Prostate gland (tissue), 2 donors: ENCODE measurements around the gene PSORS1C1. TPM values are rescaled to one million over a fixed set of nuclear protein-coding genes. Genes with fewer than 3 reads are reported as not detected.
"Not testable (repeated sequence)": the region's sequence is repeated elsewhere in the genome, so short reads cannot be mapped to it uniquely, and the experiment has no call there.

Experiments used
- DNase-seq: peaks from one replicate; pipeline ENCODE4 v3.0.0-alpha.2; 2019; ENCODE audit warnings: low spot score
- H3K27ac ChIP-seq, 2 donors: fragments of 200-600 bp; sonication (generic); 2 replicates each; pipeline ENCODE4 v1.5.1; 2017 to 2019
- H3K27me3 ChIP-seq: fragments of 200-600 bp; sonication (generic); replicated peaks from 2 replicates; pipeline ENCODE4 v1.5.1; 2019; ENCODE audit not compliant: insufficient read depth
- H3K36me3 ChIP-seq, 2 donors: fragments of 200-600 bp; sonication (generic); 1 replicate in 1 of 2; 2 replicates in 1 of 2; pipeline versions ENCODE4 v1.5.1 to v1.8.1; 2017 to 2019
- H3K4me1 ChIP-seq: fragments of 200-600 bp; sonication (generic); replicated peaks from 2 replicates; pipeline ENCODE4 v1.5.1; 2019
- H3K4me3 ChIP-seq, 2 donors: fragments of 200-600 bp; sonication (generic); 2 replicates each; pipeline ENCODE4 v1.5.1; 2017 to 2019
- H3K9me3 ChIP-seq: fragments of 200-600 bp; sonication (generic); 2 replicates; pipeline ENCODE4 v1.5.1; 2017
- POLR2A ChIP-seq: fragments of 450-650 bp; IDR thresholded peaks from one replicate; pipeline ENCODE4 v1.6.1; 2016; ENCODE audit warnings: antibody characterized with exemption, mild to moderate bottlenecking
- POLR2AphosphoS5 ChIP-seq: sonication (generic); formaldehyde crosslinking; IDR thresholded peaks from one replicate; pipeline ENCODE4 v1.6.1; 2017; ENCODE audit warnings: antibody characterized with exemption
- WGBS: methylation state at CpG from one replicate; pipeline ENCODE4 v1.1.5; 2018; 5-methylcytosine and 5-hydroxymethylcytosine counted together
- intact Hi-C: fragments of 100-400 bp; cut with DNase I; formaldehyde crosslinking; loops from one replicate; pipeline ENCODE4 v1.14.2; 2022
- total RNA-seq, 2 donors: library from RNA; depleted of rRNA; stranded (reverse); fragments of >200 nt; gene quantifications; one replicate each; pipeline ENCODE4 v1.1.0, GENCODE V29; 2016
- TF ChIP-seq, protein P1 (sequence below), 4 experiments: fragments of 200-600 bp in 2 of 4; fragments of 450-650 bp in 2 of 4; sonication (generic) in 2 of 4; IDR thresholded peaks; 1 replicate in 3 of 4; 2 replicates in 1 of 4; pipeline ENCODE4 v1.5.1; 2016 to 2019; ENCODE audit warnings: antibody characterized with exemption in 4 of 4, mild to moderate bottlenecking in 2 of 4, moderate library complexity in 2 of 4

PSORS1C1 gene
- total RNA-seq, 2 donors from 2014 or later: 1.2 to 3.5 TPM

DNA sequence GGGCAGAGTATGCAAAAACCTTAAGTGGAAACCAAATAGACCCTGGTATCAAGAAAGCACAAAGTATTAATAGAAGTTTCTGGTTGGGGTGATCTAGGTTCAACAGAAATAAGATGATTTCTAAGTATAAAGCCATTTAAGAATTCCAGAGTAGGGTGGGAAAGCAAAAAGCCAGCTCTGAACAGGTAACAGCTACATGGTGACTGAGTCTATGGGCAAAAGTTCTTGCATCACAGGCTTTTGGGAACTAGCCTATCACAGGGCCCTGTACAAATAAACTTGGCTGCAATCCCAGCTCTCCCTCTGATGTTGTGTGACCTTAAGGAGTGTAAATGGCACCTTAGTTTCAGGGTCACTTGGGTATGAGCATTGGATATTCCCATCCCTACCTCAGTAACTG is 49.3 kb downstream of the PSORS1C1 start:
- TF ChIP-seq POLR2AphosphoS5 (no peak), POLR2A (no peak)
- TF ChIP-seq, protein P1, sequence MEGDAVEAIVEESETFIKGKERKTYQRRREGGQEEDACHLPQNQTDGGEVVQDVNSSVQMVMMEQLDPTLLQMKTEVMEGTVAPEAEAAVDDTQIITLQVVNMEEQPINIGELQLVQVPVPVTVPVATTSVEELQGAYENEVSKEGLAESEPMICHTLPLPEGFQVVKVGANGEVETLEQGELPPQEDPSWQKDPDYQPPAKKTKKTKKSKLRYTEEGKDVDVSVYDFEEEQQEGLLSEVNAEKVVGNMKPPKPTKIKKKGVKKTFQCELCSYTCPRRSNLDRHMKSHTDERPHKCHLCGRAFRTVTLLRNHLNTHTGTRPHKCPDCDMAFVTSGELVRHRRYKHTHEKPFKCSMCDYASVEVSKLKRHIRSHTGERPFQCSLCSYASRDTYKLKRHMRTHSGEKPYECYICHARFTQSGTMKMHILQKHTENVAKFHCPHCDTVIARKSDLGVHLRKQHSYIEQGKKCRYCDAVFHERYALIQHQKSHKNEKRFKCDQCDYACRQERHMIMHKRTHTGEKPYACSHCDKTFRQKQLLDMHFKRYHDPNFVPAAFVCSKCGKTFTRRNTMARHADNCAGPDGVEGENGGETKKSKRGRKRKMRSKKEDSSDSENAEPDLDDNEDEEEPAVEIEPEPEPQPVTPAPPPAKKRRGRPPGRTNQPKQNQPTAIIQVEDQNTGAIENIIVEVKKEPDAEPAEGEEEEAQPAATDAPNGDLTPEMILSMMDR (IDR thresholded peaks at IDR 0.05): no peak
- Histone ChIP-seq H3K4me3 (no peak overlapping the region), H3K27me3 (no peaks in the 10 kb centered on the region), H3K9me3 (no peaks in the 10 kb centered on the region), H3K27ac (no peak overlapping the region), H3K4me1 (peaks cover 4% of the 10 kb centered on the region), H3K36me3 (no peaks in the 10 kb centered on the region)
- DNase-seq: no peak
- intact Hi-C loops: no loop called here

DNA sequence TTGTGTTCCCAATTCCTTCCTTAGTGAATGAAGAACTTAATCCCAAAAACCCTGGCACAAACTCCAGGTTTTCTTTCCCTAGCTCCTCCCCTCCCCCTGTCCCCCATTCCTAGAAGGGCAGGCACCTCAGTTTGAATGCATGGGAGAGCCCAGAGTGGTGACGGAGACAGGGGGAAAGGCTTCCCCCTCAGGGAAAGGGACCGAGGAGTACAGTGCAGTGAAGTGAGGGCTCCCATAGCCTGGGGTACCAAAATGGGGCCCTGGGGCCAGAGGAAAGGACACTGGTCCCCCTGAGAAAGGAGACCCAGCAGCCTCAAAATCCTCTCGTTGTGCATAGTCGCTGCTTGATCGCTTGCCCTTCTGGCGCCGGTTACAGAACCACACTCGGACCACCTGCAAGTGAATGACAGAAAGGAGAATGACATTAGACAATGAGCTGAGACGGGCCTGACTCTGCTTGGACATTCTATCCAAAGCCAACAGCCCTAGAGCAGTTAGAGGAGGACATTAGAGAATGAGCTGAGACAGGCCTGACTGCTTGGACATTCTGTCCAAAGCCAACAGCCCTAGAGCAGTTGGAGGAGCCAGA is 50.0 kb downstream of the PSORS1C1 start:
- 97% methylated on average over 7 of the region's 9 CpGs for WGBS
- H3K4me3 ChIP-seq, DNase-seq, H3K27ac ChIP-seq, H3K9me3 ChIP-seq, intact Hi-C loops, H3K27me3 ChIP-seq, H3K36me3 ChIP-seq, H3K4me1 ChIP-seq: not testable (repeated sequence)

DNA sequence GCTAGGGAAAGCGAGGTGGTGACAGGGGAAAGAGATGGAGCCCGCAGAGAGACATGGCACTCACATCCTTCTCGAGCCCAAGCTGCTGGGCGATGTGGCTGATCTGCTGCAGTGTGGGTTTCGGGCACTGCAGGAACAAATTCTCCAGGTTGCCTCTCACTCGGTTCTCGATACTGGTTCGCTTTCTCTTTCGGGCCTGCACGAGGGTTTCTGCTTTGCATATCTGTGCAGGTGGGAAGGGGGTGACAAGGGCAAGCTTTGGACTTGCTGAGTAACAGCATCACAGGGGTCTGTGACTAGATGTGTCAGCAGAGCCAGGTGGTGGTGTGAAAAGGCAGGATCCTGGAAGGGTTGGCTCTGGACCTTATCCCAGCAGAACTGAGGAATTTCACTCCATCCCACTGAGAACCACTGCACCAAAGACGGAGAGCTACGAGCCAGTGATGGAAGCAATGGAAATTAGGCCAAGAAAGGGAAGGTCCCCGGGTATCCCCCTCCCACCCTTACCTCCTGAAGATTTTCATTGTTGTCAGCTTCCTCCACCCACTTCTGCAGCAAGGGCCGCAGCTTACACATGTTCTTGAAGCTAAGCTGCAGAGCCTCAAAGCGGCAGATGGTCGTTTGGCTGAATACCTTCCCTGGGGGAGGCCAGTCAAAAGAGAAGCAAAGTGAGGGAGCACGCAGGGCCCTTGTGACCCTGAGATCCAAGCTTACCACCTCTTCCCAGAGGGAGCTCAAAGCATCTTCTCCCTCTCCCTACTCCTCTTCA is 50.6 kb downstream of the PSORS1C1 start:
- H3K36me3 ChIP-seq, H3K27me3 ChIP-seq, DNase-seq, intact Hi-C loops, H3K27ac ChIP-seq, H3K4me1 ChIP-seq, H3K4me3 ChIP-seq, H3K9me3 ChIP-seq: not testable (repeated sequence)
- WGBS: 85% methylated on average over 17 of the region's 17 CpGs

- no peaks in the 10 kb centered on the region for H3K36me3 ChIP-seq
- no peak overlapping the region for H3K27ac ChIP-seq
- intact Hi-C loops: no loop called here
- WGBS: 66% methylated on average over 5 of the region's 5 CpGs
- DNase-seq: no peak
- no peaks in the 10 kb centered on the region for H3K27me3 ChIP-seq
- H3K4me3 ChIP-seq: no peak overlapping the region
- H3K4me1 ChIP-seq: no peaks in the 10 kb centered on the region
- no peak for TF ChIP-seq POLR2A
- TF ChIP-seq, protein P1 (IDR thresholded peaks at IDR 0.05): no peak
- TF ChIP-seq POLR2AphosphoS5: no peak
- no peaks in the 10 kb centered on the region for H3K9me3 ChIP-seq
Measured at GRCh38 chr6:31165986-31166385, 51.4 kb downstream of the PSORS1C1 start.

- H3K4me1 ChIP-seq: no peaks in the 10 kb centered on the region
- H3K9me3 ChIP-seq: no peaks in the 10 kb centered on the region
- DNase-seq: no peak
- no peak overlapping the region for H3K4me3 ChIP-seq
- intact Hi-C loops: no loop called here
- no peaks in the 10 kb centered on the region for H3K36me3 ChIP-seq
- WGBS: 76% methylated on average over 3 of the region's 3 CpGs
- TF ChIP-seq POLR2AphosphoS5 (no peak), POLR2A (no peak)
- TF ChIP-seq, protein P1 (IDR thresholded peaks at IDR 0.05): no peak
- H3K27me3 ChIP-seq: no peaks in the 10 kb centered on the region
- no peak overlapping the region for H3K27ac ChIP-seq
Measured at GRCh38 chr6:31168606-31169005, 54.0 kb downstream of the PSORS1C1 start.
